Measurements from ENCODE around the gene RGL2.

DNA sequence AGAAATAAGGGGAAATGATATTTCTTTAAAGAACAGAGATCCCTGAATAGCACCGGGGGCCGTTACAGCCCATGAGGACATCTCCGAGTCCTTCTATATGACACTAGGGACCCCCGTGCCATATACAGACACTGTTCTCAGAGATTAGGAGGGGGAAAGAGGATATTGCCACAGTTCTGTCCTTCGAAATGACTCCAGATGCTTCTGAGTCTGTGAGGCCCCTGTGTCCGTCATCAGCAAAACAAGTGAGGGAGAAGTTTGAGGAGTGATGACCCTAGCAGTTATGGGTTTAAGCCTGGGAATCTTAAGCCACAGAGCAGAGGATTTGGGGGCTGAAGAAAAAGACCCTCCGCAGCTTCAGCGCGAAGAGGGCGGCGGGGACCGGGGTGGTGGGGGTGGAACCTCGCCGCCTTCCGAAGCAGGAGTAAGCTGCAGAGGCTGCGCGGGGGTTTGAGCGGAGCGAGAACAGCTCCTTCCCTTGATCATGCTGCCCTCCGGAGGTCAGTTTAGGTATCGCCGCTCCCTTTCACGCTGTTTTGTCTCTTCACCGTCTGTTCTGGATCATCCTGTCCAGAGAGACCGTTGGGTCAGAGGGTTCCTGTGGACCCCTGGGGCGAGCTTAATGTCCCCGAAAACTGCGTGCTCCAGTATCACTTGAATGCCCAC lies 50.6 kb downstream of the RGL2 start:
- TF ChIP-seq, protein P1, sequence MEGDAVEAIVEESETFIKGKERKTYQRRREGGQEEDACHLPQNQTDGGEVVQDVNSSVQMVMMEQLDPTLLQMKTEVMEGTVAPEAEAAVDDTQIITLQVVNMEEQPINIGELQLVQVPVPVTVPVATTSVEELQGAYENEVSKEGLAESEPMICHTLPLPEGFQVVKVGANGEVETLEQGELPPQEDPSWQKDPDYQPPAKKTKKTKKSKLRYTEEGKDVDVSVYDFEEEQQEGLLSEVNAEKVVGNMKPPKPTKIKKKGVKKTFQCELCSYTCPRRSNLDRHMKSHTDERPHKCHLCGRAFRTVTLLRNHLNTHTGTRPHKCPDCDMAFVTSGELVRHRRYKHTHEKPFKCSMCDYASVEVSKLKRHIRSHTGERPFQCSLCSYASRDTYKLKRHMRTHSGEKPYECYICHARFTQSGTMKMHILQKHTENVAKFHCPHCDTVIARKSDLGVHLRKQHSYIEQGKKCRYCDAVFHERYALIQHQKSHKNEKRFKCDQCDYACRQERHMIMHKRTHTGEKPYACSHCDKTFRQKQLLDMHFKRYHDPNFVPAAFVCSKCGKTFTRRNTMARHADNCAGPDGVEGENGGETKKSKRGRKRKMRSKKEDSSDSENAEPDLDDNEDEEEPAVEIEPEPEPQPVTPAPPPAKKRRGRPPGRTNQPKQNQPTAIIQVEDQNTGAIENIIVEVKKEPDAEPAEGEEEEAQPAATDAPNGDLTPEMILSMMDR (IDR thresholded peaks at IDR 0.05; ENCODE audit: insufficient read depth, low read length), result peak; percentile 94
- TF ChIP-seq POLR2AphosphoS5 (IDR thresholded peaks at IDR 0.05; ENCODE audit: low read depth) (no peak), SPI1 (IDR thresholded peaks at IDR 0.05; ENCODE audit: borderline replicate concordance, low read depth) (no peak)
